Posterior vena cava (tissue), 2 donors: Measurements from ENCODE around the gene SLC13A5. TPM values are rescaled to one million over a fixed set of nuclear protein-coding genes. Genes with fewer than 3 reads are reported as not detected.

Experiments
- microRNA-seq, 2 donors: library from miRNA; unstranded; fragments of <30 nt; microRNA quantifications; one replicate each; pipeline ENCODE4 v1.2.0, GENCODE V29; 2020 to 2021; ENCODE audit warnings: borderline microRNAs expressed in 2 of 2
- total RNA-seq, 2 donors: library from RNA; stranded (reverse); fragmentation: NEBNext Ultra II Directional; extraction: Animal tissue kit (Norgen Biotek cat#: 25700); gene quantifications; one replicate each; pipeline ENCODE4 v1.2.1, GENCODE V29; 2021
- donor health status: DM: yes; HTN: yes; CAD: no.
- donor health status: DM: yes; HTN: yes; CAD: no.

The SLC13A5 gene
- total RNA-seq, 2 donors from 2014 or later = 0.10 TPM; not detected in 1

Small RNA genes within 50 kb of the gene (microRNA-seq; reads per million reads assigned to microRNA genes)
- gene MIR4520-1 = 0 reads per million in 2 donors
- gene MIR4520-2 = 0 reads per million in 2 donors

Other genes starting within 250 kb of the SLC13A5 start
- gene PITPNM3, start 156.8 kb downstream of the SLC13A5 start, total RNA-seq = 10 to 100 TPM; 13.4 to 26.6 TPM
- gene KIAA0753, start 72.7 kb downstream of the SLC13A5 start, total RNA-seq = 10 to 100 TPM; 17.7 to 21.6 TPM
- gene TXNDC17, start 72.3 kb downstream of the SLC13A5 start, total RNA-seq = 10 to 100 TPM; 43.2 to 55.9 TPM
- gene MED31, start 61.8 kb downstream of the SLC13A5 start, total RNA-seq = 10 to 100 TPM; 14.3 to 16.9 TPM
- 1 to 10 TPM in 1 of 2 donors, under 1 TPM in 1; 0.81 to 1.2 TPM for gene C17orf100, start 61.6 kb downstream of the SLC13A5 start, total RNA-seq
- 10 to 100 TPM; 33.1 to 51.5 TPM for gene XAF1, start 42.7 kb upstream of the SLC13A5 start, total RNA-seq
- under 1 TPM in 1 of 2 donors, not detected in 1; 0.67 TPM for gene FBXO39, start 62.8 kb upstream of the SLC13A5 start, total RNA-seq
- not detected for gene TEKT1, start 118.4 kb upstream of the SLC13A5 start, total RNA-seq